Measurements from ENCODE around the gene CACNA1H.

Gene CACNA1H

DNA sequence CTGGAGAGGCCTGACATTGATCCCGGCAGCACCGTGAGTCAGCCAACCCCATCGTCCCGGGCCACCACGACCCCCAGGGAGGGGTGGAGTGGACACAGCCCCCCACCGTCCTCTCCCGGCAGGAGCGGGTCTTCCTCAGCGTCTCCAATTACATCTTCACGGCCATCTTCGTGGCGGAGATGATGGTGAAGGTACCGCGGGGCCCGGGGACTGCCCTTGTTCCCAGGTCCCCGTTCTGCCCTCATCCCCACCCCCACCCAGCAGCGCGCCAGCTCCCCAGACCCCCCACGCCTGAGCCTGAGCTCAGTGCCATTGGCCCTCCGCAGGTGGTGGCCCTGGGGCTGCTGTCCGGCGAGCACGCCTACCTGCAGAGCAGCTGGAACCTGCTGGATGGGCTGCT lies 57.6 kb downstream of the CACNA1H start:
- DNase-seq (ENCODE audit: low spot score in 2 of 2) (no peak), ATAC-seq (no peak)
- H3K36me3 Mint-ChIP-seq, result no peaks in the 10 kb centered on the region
- no peak overlapping the region for H3K27ac Mint-ChIP-seq
- no peak overlapping the region for H3K4me3 Mint-ChIP-seq
- no peaks in the 10 kb centered on the region for H3K4me1 Mint-ChIP-seq
- no peaks in the 10 kb centered on the region for H3K9me3 Mint-ChIP-seq

DNA sequence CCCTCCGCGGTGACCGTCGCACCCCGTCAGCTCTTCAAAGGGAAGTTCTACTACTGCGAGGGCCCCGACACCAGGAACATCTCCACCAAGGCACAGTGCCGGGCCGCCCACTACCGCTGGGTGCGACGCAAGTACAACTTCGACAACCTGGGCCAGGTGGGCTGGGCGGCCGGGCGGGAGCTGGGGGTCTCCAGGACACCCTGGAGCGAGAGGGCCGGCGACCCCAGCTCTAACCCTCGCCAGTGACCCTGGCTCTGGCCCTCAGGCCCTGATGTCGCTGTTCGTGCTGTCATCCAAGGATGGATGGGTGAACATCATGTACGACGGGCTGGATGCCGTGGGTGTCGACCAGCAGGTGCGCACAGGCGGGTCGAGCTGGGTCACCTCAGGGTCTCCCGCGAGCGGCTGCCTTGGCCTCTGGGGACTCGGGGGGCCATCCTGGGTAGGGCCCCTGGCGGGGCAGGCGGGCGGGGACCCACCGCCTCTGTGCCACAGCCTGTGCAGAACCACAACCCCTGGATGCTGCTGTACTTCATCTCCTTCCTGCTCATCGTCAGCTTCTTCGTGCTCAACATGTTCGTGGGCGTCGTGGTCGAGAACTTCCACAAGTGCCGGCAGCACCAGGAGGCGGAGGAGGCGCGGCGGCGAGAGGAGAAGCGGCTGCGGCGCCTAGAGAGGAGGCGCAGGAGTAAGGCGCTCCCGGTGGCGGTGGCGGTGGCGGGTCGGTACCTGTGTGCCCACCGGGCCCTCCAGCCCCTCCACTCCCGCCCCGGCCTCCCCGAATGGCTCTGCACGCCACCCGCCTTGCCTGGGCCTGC lies 58.8 kb downstream of the CACNA1H start:
- no peak for ATAC-seq

DNA sequence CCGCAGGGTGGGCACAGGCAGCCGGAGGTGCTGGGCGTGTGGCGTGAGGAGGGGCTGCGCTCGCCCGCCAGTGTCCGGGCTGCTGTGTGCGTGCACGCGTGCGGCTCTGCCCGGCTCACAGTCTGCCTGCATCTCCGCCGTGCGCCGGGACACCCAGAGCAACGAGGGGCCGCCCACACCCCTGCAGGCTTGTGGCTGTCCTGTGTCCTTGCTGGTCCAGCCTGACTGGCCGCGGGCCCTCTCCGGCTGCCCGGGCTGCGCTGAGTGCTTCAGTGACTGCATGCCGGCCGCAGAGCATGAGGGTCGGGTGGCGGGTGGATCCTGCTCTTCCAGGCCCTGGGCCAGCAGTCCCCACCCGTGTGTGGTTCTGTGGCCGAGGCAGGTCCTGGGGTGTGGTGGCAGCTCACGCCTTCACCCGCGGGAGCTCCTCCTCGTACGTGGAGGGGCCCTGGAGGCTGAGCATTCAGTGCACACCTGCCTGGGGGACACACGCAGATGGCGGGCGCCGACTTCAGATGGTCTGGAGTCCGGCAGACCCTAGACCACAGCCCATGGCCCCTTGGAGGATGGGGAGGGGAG lies 59.8 kb downstream of the CACNA1H start:
- Mint-ChIP-seq H3K27ac (no peak overlapping the region), H3K4me1 (no peaks in the 10 kb centered on the region), H3K9me3 (no peaks in the 10 kb centered on the region), H3K36me3 (no peaks in the 10 kb centered on the region), H3K4me3 (no peak overlapping the region)
- DNase-seq (ENCODE audit: low spot score in 2 of 2) (no peak), ATAC-seq (no peak)

More for the DNA sequence above, 58.8 kb downstream of the CACNA1H start:
- H3K27ac Mint-ChIP-seq, result no peak overlapping the region
- H3K4me1 Mint-ChIP-seq, result no peaks in the 10 kb centered on the region
- DNase-seq (ENCODE audit: low spot score in 2 of 2), result no peak
- no peaks in the 10 kb centered on the region for H3K9me3 Mint-ChIP-seq
- no peak overlapping the region for H3K4me3 Mint-ChIP-seq
- H3K36me3 Mint-ChIP-seq, result no peaks in the 10 kb centered on the region

DNA sequence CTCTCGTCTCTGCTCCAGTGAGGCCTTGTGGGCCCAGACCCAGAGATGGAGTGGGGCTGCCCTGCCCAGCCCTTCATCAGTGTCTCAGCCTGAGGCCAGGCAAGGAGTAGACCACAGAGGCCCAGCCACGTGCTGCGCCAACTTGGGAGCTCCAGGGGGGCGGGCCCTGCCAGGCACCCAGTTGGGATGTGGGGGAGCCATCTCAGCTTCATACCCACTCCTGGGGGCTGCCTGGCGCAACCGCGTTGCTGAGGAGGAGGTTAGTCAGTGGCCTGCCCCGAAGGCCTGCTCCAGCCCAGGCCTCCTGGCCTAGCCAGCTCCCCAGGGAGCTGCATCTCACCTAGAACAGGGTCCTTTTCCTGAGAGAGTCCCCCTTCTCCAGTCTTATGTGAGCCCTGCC lies 60.3 kb downstream of the CACNA1H start:
- ATAC-seq, result no peak
- no peak overlapping the region for H3K27ac Mint-ChIP-seq
- H3K36me3 Mint-ChIP-seq, result no peaks in the 10 kb centered on the region
- no peak for DNase-seq (ENCODE audit: low spot score in 2 of 2)
- H3K4me3 Mint-ChIP-seq, result no peak overlapping the region
- H3K4me1 Mint-ChIP-seq, result no peaks in the 10 kb centered on the region
- H3K9me3 Mint-ChIP-seq, result no peaks in the 10 kb centered on the region

GRCh38 chr16:1213796-1214372 lies 61.0 kb downstream of the CACNA1H start:
- Mint-ChIP-seq H3K4me1 (no peaks in the 10 kb centered on the region), H3K4me3 (no peak overlapping the region), H3K36me3 (no peaks in the 10 kb centered on the region), H3K27ac (no peak overlapping the region), H3K9me3 (no peaks in the 10 kb centered on the region)
- DNase-seq (ENCODE audit: low spot score in 2 of 2), result no peak
- ATAC-seq, result no peak

DNA sequence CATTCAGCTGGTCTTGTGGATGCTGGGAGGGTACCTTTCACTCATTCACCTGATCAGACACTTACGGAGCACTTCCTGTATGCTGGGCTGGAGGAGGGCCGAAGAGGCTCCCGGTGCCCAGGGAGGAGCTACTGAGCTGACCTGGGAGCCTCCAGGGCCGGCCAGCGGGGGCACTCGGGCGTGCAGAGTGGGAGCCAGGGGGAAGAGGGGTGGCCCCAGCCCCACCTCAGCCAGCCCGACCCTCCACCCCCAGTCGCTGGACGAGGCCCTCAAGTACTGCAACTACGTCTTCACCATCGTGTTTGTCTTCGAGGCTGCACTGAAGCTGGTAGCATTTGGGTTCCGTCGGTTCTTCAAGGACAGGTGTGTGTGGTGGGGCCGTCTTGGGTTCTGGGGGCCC lies 61.8 kb downstream of the CACNA1H start:
- ATAC-seq (no peak), DNase-seq (ENCODE audit: low spot score in 2 of 2) (no peak)
- no peaks in the 10 kb centered on the region for H3K36me3 Mint-ChIP-seq
- H3K4me1 Mint-ChIP-seq, result no peaks in the 10 kb centered on the region
- no peaks in the 10 kb centered on the region for H3K9me3 Mint-ChIP-seq
- H3K4me3 Mint-ChIP-seq, result no peak overlapping the region
- H3K27ac Mint-ChIP-seq, result no peak overlapping the region

GRCh38 chr16:1215574-1216295 lies 62.8 kb downstream of the CACNA1H start:
- Mint-ChIP-seq H3K27ac (no peak overlapping the region), H3K4me3 (no peak overlapping the region), H3K36me3 (no peaks in the 10 kb centered on the region), H3K4me1 (no peaks in the 10 kb centered on the region), H3K9me3 (no peaks in the 10 kb centered on the region)
- ATAC-seq, result no peak
- no peak for DNase-seq (ENCODE audit: low spot score in 2 of 2)

GRCh38 chr16:1216296-1216619 lies 63.4 kb downstream of the CACNA1H start:
- H3K9me3 Mint-ChIP-seq, result no peaks in the 10 kb centered on the region
- H3K27ac Mint-ChIP-seq, result no peak overlapping the region
- ATAC-seq, result no peak
- DNase-seq (ENCODE audit: low spot score in 2 of 2), result no peak
- no peaks in the 10 kb centered on the region for H3K4me1 Mint-ChIP-seq
- H3K4me3 Mint-ChIP-seq, result no peak overlapping the region
- H3K36me3 Mint-ChIP-seq, result no peaks in the 10 kb centered on the region

DNA sequence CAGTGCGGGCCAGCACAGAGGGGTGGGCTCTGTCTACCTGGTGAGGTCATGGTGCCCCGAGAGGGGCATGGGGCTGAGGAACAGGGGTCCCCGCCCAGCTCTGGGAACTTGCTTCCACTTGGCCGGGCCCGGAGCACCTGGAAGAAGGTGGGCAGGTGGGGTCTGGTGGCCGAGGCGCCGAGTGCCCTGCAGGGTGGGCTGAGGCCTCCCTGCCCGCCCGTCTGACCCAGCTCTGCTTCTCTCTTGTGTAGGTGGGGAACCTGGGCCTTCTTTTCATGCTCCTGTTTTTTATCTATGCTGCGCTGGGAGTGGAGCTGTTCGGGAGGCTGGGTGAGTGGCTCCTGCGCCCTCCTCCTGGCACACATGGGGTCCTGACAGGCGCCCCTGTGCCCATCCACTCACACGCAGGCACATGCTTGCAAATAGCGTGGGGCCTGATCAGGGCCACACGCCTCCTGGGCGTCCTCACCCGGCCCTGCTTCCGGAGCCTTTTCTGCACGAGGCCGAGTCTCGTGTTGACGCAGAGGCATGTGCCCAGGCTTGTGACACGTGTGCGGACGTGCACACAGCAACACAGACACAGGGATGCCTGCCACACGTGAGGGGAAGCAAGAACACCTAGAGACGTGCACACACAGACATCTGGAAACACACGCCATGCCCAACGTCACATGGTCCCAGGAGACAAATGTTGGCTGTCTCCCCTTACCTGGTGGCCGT lies 63.9 kb downstream of the CACNA1H start:
- DNase-seq (ENCODE audit: low spot score in 2 of 2), result no peak
- Mint-ChIP-seq H3K9me3 (no peaks in the 10 kb centered on the region), H3K27ac (no peak overlapping the region), H3K4me1 (no peaks in the 10 kb centered on the region), H3K4me3 (no peak overlapping the region), H3K36me3 (no peaks in the 10 kb centered on the region)
- ATAC-seq, result no peak

- Mint-ChIP-seq H3K4me3 (no peak overlapping the region), H3K36me3 (no peaks in the 10 kb centered on the region), H3K27ac (no peak overlapping the region), H3K4me1 (no peaks in the 10 kb centered on the region), H3K9me3 (no peaks in the 10 kb centered on the region)
- ATAC-seq (no peak), DNase-seq (ENCODE audit: low spot score in 2 of 2) (no peak)
Measured at GRCh38 chr16:1217526-1217925, 64.6 kb downstream of the CACNA1H start.

GRCh38 chr16:1218061-1218929 lies 65.4 kb downstream of the CACNA1H start:
- no peaks in the 10 kb centered on the region for H3K36me3 Mint-ChIP-seq
- no peaks in the 10 kb centered on the region for H3K4me1 Mint-ChIP-seq
- ATAC-seq (no peak), DNase-seq (ENCODE audit: low spot score in 2 of 2) (no peak)
- no peak overlapping the region for H3K4me3 Mint-ChIP-seq
- H3K27ac Mint-ChIP-seq, result no peak overlapping the region
- H3K9me3 Mint-ChIP-seq, result no peaks in the 10 kb centered on the region

DNA sequence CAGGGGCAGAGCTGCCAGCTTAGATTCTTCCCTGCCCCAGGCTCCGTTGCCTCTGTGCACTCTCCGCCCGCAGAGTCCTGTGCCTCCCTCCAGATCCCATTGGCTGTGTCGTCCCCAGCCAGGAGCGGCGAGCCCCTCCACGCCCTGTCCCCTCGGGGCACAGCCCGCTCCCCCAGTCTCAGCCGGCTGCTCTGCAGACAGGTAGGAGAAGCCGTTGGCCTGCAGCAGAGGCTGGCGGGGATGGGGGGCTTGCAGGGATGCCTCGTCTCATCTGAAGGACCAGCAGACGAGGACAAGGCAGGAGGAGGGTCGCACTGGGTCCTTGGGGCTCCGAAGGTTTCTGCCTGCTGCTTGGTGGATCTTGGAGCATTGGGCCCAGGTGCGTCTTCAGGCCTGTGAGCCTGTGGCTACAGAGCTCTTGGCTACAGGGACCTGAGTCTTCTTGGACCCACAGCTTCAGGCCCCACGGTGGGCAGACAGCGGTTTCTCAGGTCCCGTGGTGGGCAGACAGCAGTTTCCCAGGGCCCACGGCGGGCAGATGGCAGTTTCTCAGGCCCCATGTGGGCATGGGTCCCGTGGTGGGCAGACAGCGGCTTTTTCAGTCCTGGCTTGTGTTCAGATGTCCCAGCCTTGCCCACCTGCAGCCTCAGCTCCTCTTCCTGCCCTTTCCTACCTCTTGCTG lies 66.2 kb downstream of the CACNA1H start:
- Mint-ChIP-seq H3K9me3 (no peaks in the 10 kb centered on the region), H3K36me3 (no peaks in the 10 kb centered on the region), H3K27ac (no peak overlapping the region), H3K4me3 (no peak overlapping the region), H3K4me1 (no peaks in the 10 kb centered on the region)
- DNase-seq (ENCODE audit: low spot score in 2 of 2), result no peak
- ATAC-seq, result no peak

GRCh38 chr16:1220098-1220728 lies 67.3 kb downstream of the CACNA1H start:
- Mint-ChIP-seq H3K4me3 (no peak overlapping the region), H3K36me3 (no peaks in the 10 kb centered on the region), H3K9me3 (no peaks in the 10 kb centered on the region), H3K27ac (no peak overlapping the region), H3K4me1 (no peaks in the 10 kb centered on the region)
- DNase-seq (ENCODE audit: low spot score in 2 of 2) (no peak), ATAC-seq (no peak)
